ENCODE data around the gene BOLA1.
A peak's percentile ranks its signal among the peaks of the same experiment; 100 is the strongest.

The BOLA1 gene

DNA sequence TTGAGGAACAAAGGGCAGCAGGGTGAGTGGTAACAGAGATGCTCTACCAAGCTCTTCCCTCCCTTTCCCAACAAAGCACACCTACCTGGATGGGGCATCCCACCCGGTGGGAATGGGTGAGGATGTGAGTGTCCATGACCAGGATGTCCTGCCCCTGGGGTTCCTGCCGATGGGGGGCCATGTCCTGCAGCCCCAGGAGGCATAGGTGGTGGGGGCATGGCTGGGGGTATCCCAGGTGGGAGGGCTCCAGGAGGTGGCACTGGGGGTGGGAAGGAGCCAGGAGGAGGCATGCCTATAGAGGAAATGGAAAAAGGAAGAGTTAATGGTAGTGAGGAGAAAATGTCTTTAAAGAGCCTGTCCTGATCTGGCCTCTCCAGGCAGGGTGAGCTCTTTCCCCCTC, 26.4 kb downstream of the BOLA1 start:
- TF ChIP-seq POLR2AphosphoS5 (IDR thresholded peaks at IDR 0.05; ENCODE audit: low read depth, low read length) (no peak), TAF1 (IDR thresholded peaks at IDR 0.05; ENCODE audit: borderline replicate concordance, insufficient read depth, low read length) (no peak), SIN3A (IDR thresholded peaks at IDR 0.05; ENCODE audit: borderline replicate concordance, insufficient read depth, low read length) (no peak), FOXP2 (optimal IDR thresholded peaks at IDR 0.05; ENCODE audit: borderline replicate concordance, extremely low read depth, extremely low read length, insufficient read depth) (no peak)
- TF ChIP-seq, protein P1, sequence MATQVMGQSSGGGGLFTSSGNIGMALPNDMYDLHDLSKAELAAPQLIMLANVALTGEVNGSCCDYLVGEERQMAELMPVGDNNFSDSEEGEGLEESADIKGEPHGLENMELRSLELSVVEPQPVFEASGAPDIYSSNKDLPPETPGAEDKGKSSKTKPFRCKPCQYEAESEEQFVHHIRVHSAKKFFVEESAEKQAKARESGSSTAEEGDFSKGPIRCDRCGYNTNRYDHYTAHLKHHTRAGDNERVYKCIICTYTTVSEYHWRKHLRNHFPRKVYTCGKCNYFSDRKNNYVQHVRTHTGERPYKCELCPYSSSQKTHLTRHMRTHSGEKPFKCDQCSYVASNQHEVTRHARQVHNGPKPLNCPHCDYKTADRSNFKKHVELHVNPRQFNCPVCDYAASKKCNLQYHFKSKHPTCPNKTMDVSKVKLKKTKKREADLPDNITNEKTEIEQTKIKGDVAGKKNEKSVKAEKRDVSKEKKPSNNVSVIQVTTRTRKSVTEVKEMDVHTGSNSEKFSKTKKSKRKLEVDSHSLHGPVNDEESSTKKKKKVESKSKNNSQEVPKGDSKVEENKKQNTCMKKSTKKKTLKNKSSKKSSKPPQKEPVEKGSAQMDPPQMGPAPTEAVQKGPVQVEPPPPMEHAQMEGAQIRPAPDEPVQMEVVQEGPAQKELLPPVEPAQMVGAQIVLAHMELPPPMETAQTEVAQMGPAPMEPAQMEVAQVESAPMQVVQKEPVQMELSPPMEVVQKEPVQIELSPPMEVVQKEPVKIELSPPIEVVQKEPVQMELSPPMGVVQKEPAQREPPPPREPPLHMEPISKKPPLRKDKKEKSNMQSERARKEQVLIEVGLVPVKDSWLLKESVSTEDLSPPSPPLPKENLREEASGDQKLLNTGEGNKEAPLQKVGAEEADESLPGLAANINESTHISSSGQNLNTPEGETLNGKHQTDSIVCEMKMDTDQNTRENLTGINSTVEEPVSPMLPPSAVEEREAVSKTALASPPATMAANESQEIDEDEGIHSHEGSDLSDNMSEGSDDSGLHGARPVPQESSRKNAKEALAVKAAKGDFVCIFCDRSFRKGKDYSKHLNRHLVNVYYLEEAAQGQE (IDR thresholded peaks at IDR 0.05; ENCODE audit: insufficient read depth in 1 of 2, low read depth in 2 of 2, low read length in 2 of 2): no peak

DNA sequence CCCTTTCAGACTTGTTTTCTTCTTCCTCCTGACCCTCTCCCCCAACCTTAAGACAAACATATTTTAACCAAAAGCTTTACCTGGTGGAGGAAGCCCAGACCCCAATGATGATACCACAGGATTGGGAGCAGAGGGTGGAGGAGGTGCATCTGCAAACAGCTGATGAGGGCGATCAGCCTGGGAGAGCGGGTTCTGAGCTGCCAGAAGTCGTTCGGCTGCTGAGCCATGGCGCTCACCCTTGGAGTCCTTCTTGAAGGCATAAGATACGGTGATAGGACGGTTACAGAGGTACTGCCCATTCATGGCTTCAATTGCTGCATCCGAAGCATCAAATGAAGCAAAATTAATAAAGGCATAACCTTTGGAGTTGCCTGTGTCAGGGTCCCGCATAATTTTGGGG, 26.9 kb downstream of the BOLA1 start:
- TF ChIP-seq, protein P1 (IDR thresholded peaks at IDR 0.05; ENCODE audit: insufficient read depth in 1 of 2, low read depth in 2 of 2, low read length in 2 of 2): no peak
- no peak for TF ChIP-seq TAF1 (IDR thresholded peaks at IDR 0.05; ENCODE audit: borderline replicate concordance, insufficient read depth, low read length)
- no peak for TF ChIP-seq FOXP2 (optimal IDR thresholded peaks at IDR 0.05; ENCODE audit: borderline replicate concordance, extremely low read depth, extremely low read length, insufficient read depth)
- TF ChIP-seq SIN3A (IDR thresholded peaks at IDR 0.05; ENCODE audit: borderline replicate concordance, insufficient read depth, low read length): no peak
- no peak for TF ChIP-seq POLR2AphosphoS5 (IDR thresholded peaks at IDR 0.05; ENCODE audit: low read depth, low read length)

DNA sequence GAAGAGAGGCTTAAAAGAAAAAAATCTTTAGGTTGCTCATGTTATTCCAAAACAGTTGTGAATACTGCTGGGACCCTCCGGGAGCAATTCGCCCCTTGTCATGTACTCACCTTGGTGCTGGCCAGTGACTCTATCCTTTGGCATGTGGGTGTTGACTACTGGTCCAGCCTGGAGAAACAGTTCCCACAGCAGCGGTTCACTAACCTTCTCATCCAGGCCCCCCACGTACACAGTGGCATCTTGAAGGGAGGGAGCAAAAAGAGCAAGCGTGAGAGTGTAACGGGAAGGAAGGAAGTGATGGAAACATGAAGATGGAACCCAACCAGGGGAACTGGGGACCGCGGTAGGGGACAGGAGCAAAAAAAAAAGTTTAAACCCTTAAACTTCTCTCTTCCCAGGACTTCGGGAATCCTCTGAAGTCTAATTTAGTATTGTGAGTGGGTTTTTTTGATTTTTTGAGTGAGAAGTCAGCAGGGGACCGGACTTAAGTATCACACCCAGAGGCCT, 27.7 kb downstream of the BOLA1 start:
- TF ChIP-seq, protein P1 (IDR thresholded peaks at IDR 0.05; ENCODE audit: insufficient read depth in 1 of 2, low read depth in 2 of 2, low read length in 2 of 2): no peak
- no peak for TF ChIP-seq POLR2AphosphoS5 (IDR thresholded peaks at IDR 0.05; ENCODE audit: low read depth, low read length)
- no peak for TF ChIP-seq SIN3A (IDR thresholded peaks at IDR 0.05; ENCODE audit: borderline replicate concordance, insufficient read depth, low read length)
- TF ChIP-seq FOXP2 (optimal IDR thresholded peaks at IDR 0.05; ENCODE audit: borderline replicate concordance, extremely low read depth, extremely low read length, insufficient read depth): no peak
- TF ChIP-seq TAF1 (IDR thresholded peaks at IDR 0.05; ENCODE audit: borderline replicate concordance, insufficient read depth, low read length): no peak

DNA sequence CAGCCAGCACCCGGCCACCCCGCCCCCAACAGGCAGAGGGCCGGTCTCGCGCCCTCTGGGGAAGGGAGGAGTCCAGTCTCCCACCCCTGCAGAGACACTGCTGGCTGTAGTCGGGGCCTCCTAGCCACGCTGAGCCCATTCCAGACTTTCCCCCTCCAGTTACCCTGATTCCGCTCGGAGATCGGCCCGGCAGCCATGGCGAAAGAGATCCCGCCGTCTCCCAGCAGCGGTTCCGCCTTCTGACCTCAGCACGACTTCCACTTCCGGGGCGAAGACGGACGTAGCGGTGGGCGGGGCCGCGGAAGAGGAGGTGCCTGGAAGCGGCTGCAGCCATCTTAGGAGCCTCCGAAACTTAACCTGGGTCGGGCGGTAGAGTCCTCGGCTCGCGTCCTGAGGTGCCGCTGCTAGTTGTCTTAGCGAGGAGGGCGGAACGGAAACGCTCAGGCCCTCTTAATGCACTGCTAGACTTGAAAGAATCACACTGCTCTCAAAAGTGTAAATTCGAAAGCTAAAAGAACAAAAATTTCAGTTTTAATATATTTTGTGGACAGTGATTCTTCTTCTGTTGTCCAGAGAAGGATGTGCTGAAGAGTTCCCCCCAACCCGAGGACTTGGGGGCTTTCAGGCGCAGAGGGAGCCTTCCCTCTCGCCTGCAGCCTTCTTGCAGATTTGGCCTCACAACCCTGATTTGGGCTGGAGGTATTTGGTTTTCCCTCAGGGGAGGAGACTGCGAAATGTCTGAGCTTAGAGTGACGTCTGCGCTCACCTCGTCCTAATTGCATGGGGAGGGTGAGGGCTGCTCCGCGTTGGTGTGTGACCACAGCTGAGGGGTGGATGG, 28.4 kb downstream of the BOLA1 start, which contains the start of gene SF3B4:
Gene SF3B4, minus strand, starts transcription at position 241 of the 838 bp plus-strand sequence. Its CDS starts 44 bp downstream, at position 197.
- TF ChIP-seq, protein P1 (IDR thresholded peaks at IDR 0.05; ENCODE audit: insufficient read depth in 1 of 2, low read depth in 2 of 2, low read length in 2 of 2): no peak
- peak; percentile 98 for TF ChIP-seq POLR2AphosphoS5 (IDR thresholded peaks at IDR 0.05; ENCODE audit: low read depth, low read length)
- peak; percentile 55; the same call in 1 of the 2 replicates for TF ChIP-seq SIN3A (IDR thresholded peaks at IDR 0.05; ENCODE audit: borderline replicate concordance, insufficient read depth, low read length)
- peak; percentile 64 for TF ChIP-seq FOXP2 (optimal IDR thresholded peaks at IDR 0.05; ENCODE audit: borderline replicate concordance, extremely low read depth, extremely low read length, insufficient read depth)
- TF ChIP-seq TAF1 (IDR thresholded peaks at IDR 0.05; ENCODE audit: borderline replicate concordance, insufficient read depth, low read length): peak; percentile 76
